ENCODE measurements around the gene ZBTB8OS. TPM values are rescaled to one million over a fixed set of nuclear protein-coding genes. Genes with fewer than 3 reads are reported as not detected.
A peak's percentile ranks its signal among the peaks of the same experiment; 100 is the strongest.
"Not testable (repeated sequence)": the region's sequence is repeated elsewhere in the genome, so short reads cannot be mapped to it uniquely, and the experiment has no call there.

Gene ZBTB8OS
- total RNA-seq, result 32.8 TPM
- long read RNA-seq, transcript ZBTB8OS-204 (6 exons, 514 nt), result minor isoform, 5 of 37 reads
- long read RNA-seq, transcript ZBTB8OS-208 (7 exons, 1,601 nt), result major isoform, 10 of 37 reads
- long read RNA-seq, partial matches to known transcripts, result 0 of 37 reads
- long read RNA-seq, other reads (novel, unspliced or antisense), result 22 of 37 reads

GRCh38 chr1:32650248-32650751, at the start of gene ZBTB8OS:
TSS of gene ZBTB8OS (minus strand) at chr1:32650550. CDS start at chr1:32650529, 21 bp downstream.
- DNase-seq (ENCODE audit: low spot score), result no peak

- not testable (repeated sequence) for DNase-seq (ENCODE audit: low spot score)
Measured at GRCh38 chr1:32696996-32697395, 46.6 kb upstream of the ZBTB8OS start.

- no peak for DNase-seq (ENCODE audit: low spot score)
Measured at GRCh38 chr1:32696041-32696440, 45.7 kb upstream of the ZBTB8OS start.

GRCh38 chr1:32695098-32695904, 45.0 kb upstream of the ZBTB8OS start:
- no peak for DNase-seq (ENCODE audit: low spot score)

GRCh38 chr1:32693455-32694174, 43.3 kb upstream of the ZBTB8OS start:
- DNase-seq (ENCODE audit: low spot score), result no peak

- no peak for DNase-seq (ENCODE audit: low spot score)
Measured at GRCh38 chr1:32686387-32686786, 36.0 kb upstream of the ZBTB8OS start.

- no peak for DNase-seq (ENCODE audit: low spot score)
Measured at GRCh38 chr1:32685498-32685897, 35.1 kb upstream of the ZBTB8OS start.

GRCh38 chr1:32684167-32684811, 33.9 kb upstream of the ZBTB8OS start:
- DNase-seq (ENCODE audit: low spot score), result peak; percentile 26

GRCh38 chr1:32683397-32683796, 33.0 kb upstream of the ZBTB8OS start:
- DNase-seq (ENCODE audit: low spot score), result no peak

GRCh38 chr1:32681999-32682398, 31.6 kb upstream of the ZBTB8OS start:
- DNase-seq (ENCODE audit: low spot score), result no peak

GRCh38 chr1:32681509-32681908, 31.2 kb upstream of the ZBTB8OS start:
- DNase-seq (ENCODE audit: low spot score), result no peak

GRCh38 chr1:32680642-32681041, 30.3 kb upstream of the ZBTB8OS start:
- no peak for DNase-seq (ENCODE audit: low spot score)

GRCh38 chr1:32679993-32680392, 29.6 kb upstream of the ZBTB8OS start:
- DNase-seq (ENCODE audit: low spot score), result not testable (repeated sequence)

GRCh38 chr1:32676945-32677344, 26.6 kb upstream of the ZBTB8OS start:
- no peak for DNase-seq (ENCODE audit: low spot score)

- DNase-seq (ENCODE audit: low spot score), result not testable (repeated sequence)
Measured at GRCh38 chr1:32668716-32669115, 18.4 kb upstream of the ZBTB8OS start.

- no peak for DNase-seq (ENCODE audit: low spot score)
Measured at GRCh38 chr1:32666901-32667566, 16.7 kb upstream of the ZBTB8OS start.

- DNase-seq (ENCODE audit: low spot score), result no peak
Measured at GRCh38 chr1:32665915-32666314, 15.6 kb upstream of the ZBTB8OS start.

- no peak for DNase-seq (ENCODE audit: low spot score)
Measured at GRCh38 chr1:32659581-32659980, 9.2 kb upstream of the ZBTB8OS start.

GRCh38 chr1:32652244-32652962, 2.1 kb upstream of the ZBTB8OS start:
- no peak for DNase-seq (ENCODE audit: low spot score)

GRCh38 chr1:32651461-32652073, 1.2 kb upstream of the ZBTB8OS start:
- no peak for DNase-seq (ENCODE audit: low spot score)

All from mesenteric fat pad (tissue), 1 donor.